DND-41 (cell line): ENCODE measurements around the gene PRMT5.

Source experiments
- CTCF ChIP-seq: IDR thresholded peaks from 2 replicates; pipeline ENCODE4 v1.5.1; 2012; ENCODE audit warnings: borderline replicate concordance, low read length, moderate library complexity, mild to moderate bottlenecking; ENCODE audit not compliant: poor library complexity, severe bottlenecking; ENCODE audit errors: extremely low read depth
- EZH2 ChIP-seq: IDR thresholded peaks from 3 replicates; pipeline ENCODE4 v1.6.1; 2012; ENCODE audit warnings: borderline replicate concordance, low read depth, mild to moderate bottlenecking, moderate library complexity, low read length, inconsistent platforms; ENCODE audit not compliant: severe bottlenecking

DNA sequence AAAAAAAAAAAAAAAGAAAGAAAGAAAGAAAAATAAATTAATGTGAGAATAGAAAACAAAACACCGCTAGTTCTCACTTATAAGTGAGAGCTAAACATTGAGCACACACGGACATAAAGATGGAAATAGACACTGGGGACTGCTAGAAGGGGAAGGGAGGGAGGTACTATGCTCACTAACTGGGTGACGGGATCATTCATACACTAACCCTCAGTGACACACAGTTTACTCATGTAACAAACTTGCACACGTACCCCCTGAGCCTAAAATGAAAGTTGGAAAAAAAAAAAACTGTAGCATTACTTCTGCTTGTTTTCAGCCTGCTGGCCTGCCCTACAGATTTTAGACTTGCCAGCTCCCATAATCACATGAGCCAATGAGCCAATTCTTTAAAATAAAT is 10.5 kb upstream of the PRMT5 start:
- no peak for TF ChIP-seq CTCF
- TF ChIP-seq EZH2, result no peak
